ENCODE measurements around the gene PXMP2. TPM values are rescaled to one million over a fixed set of nuclear protein-coding genes. Genes with fewer than 3 reads are reported as not detected.

The PXMP2 gene
- total RNA-seq, 2 donors from 2014 or later, result 37.2 to 39.7 TPM

- 73% methylated on average over 5 of the region's 5 CpGs for WGBS, 2 donors
Measured at GRCh38 chr12:132660052-132660451, 27.3 kb upstream of the PXMP2 start.

DNA sequence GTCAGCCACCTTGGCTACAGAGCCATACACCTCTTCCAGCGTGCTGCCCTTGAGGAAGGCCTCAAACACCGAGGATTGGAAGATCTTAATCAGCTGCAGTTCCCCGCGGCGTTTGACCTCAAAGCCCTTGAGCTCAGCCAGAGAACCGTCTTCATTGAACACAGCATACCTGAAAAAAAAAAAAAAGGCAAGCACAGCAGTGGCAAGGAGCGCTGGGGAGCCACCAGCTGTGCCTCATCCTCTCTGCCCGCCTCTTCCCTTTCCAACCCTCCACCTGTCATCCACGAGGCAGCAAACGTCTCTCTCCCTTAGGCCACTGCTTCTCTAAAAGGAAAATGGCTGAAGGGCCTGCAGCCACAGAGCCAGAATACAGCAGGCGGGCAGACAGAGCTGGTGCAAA, 26.4 kb upstream of the PXMP2 start:
- H3K4me3 ChIP-seq, result no peak overlapping the region
- WGBS, 2 donors, result 83 to 89% methylated on average over 11 of the region's 11 CpGs
- intact Hi-C loops (cut with DNase I), result no loop called here

More at GRCh38 chr12:132660052-132660451, 27.3 kb upstream of the PXMP2 start:
- intact Hi-C loops (cut with DNase I), result no loop called here
- DNase-seq, result no peak
- no peaks in the 10 kb centered on the region for H3K4me1 ChIP-seq
- peaks cover 0 to 32% of the 10 kb centered on the region in 2 donors for H3K36me3 ChIP-seq (replicated peaks in 1 of 2; ENCODE audit: insufficient read depth in 1 of 2, low read depth in 2 of 2)
- no peak for ATAC-seq
- TF ChIP-seq POLR2A (IDR thresholded peaks at IDR 0.05) (no peak), CTCF (IDR thresholded peaks at IDR 0.05) (no peak)
- no peak overlapping the region for H3K27ac ChIP-seq
- H3K4me3 ChIP-seq, result no peak overlapping the region
- no peaks in the 10 kb centered on the region for H3K9me3 ChIP-seq
- H3K27me3 ChIP-seq, result no peaks in the 10 kb centered on the region

DNA sequence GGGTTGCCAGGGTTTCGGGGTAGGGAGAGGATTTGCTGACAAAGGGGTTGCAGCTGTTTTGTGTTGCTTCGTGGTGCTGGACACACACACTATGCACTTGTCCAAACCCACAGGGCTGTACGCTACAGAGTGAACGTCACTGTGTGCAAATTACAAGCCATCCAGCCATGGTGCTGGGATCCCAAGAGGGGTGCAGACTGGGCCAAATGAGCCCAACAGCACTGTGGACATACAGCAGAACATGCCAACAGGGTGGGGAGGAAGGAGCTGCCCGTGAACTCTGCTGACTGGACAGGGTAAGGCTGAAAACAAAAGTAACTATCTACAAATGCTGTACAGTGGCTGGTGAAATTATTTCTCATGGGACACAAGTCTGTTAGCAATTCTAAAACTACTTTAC, 25.4 kb upstream of the PXMP2 start:
- 67 to 78% methylated on average over 5 of the region's 5 CpGs for WGBS, 2 donors

More for the DNA sequence above, 26.4 kb upstream of the PXMP2 start:
- Histone ChIP-seq H3K27me3 (no peaks in the 10 kb centered on the region), H3K36me3 (replicated peaks in 1 of 2; ENCODE audit: insufficient read depth in 1 of 2, low read depth in 2 of 2) (peaks cover 0 to 35% of the 10 kb centered on the region in 2 donors), H3K9me3 (no peaks in the 10 kb centered on the region), H3K4me1 (no peaks in the 10 kb centered on the region), H3K27ac (no peak overlapping the region)
- TF ChIP-seq POLR2A (IDR thresholded peaks at IDR 0.05), result no peak
- TF ChIP-seq CTCF (IDR thresholded peaks at IDR 0.05), result no peak
- no peak for DNase-seq
- no peak for ATAC-seq

GRCh38 chr12:132662901-132663755, 24.3 kb upstream of the PXMP2 start:
- DNase-seq, result no peak
- Histone ChIP-seq H3K4me1 (no peaks in the 10 kb centered on the region), H3K36me3 (replicated peaks in 1 of 2; ENCODE audit: insufficient read depth in 1 of 2, low read depth in 2 of 2) (peaks cover 0 to 35% of the 10 kb centered on the region in 2 donors), H3K27ac (no peak overlapping the region), H3K4me3 (no peak overlapping the region), H3K27me3 (no peaks in the 10 kb centered on the region), H3K9me3 (no peaks in the 10 kb centered on the region)
- ATAC-seq, result no peak
- intact Hi-C loops (cut with DNase I), result no loop called here
- WGBS, 2 donors, result 87 to 93% methylated on average over 29 of the region's 29 CpGs
- TF ChIP-seq POLR2A (IDR thresholded peaks at IDR 0.05), result no peak
- TF ChIP-seq CTCF (IDR thresholded peaks at IDR 0.05), result no peak

More for the DNA sequence above, 25.4 kb upstream of the PXMP2 start:
- no peaks in the 10 kb centered on the region for H3K4me1 ChIP-seq
- DNase-seq (no peak), ATAC-seq (no peak)
- no peaks in the 10 kb centered on the region for H3K9me3 ChIP-seq
- TF ChIP-seq POLR2A (IDR thresholded peaks at IDR 0.05) (no peak), CTCF (IDR thresholded peaks at IDR 0.05) (no peak)
- no peak overlapping the region for H3K27ac ChIP-seq
- H3K36me3 ChIP-seq (replicated peaks in 1 of 2; ENCODE audit: insufficient read depth in 1 of 2, low read depth in 2 of 2), result peaks cover 0 to 36% of the 10 kb centered on the region in 2 donors
- no peaks in the 10 kb centered on the region for H3K27me3 ChIP-seq
- intact Hi-C loops (cut with DNase I), result no loop called here
- no peak overlapping the region for H3K4me3 ChIP-seq
